ENCODE results near the gene PLPPR3.

Gene PLPPR3

DNA sequence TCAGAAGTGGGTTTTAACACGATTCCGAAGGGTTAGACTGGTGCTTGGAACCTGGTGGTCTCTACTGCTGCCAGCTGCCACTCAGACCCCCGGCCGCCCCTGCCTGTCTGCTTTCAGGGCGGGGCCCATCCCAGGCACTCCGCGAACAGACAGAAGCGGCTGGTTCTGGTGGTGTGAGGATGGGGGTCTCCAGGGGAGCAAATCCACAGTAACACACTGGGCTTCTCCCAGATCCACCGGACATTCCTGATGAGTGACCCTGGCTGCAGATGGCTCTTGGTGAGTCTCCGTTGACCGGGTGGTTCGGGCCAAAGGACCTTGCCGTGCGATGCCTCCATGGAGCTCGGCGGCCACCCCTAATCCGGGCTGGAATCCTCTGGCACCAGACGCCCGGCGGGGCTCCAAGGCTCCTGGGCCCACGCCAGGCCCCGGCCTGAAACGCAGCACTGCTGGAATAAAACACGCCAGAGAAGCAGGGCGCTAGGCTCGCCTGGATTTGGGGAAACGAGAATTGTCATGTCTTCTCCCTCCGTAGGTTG is 26.6 kb downstream of the PLPPR3 start:
- TF ChIP-seq MYC (IDR thresholded peaks at IDR 0.05; ENCODE audit: low read depth, low read length), result no peak
- TF ChIP-seq, protein P1, sequence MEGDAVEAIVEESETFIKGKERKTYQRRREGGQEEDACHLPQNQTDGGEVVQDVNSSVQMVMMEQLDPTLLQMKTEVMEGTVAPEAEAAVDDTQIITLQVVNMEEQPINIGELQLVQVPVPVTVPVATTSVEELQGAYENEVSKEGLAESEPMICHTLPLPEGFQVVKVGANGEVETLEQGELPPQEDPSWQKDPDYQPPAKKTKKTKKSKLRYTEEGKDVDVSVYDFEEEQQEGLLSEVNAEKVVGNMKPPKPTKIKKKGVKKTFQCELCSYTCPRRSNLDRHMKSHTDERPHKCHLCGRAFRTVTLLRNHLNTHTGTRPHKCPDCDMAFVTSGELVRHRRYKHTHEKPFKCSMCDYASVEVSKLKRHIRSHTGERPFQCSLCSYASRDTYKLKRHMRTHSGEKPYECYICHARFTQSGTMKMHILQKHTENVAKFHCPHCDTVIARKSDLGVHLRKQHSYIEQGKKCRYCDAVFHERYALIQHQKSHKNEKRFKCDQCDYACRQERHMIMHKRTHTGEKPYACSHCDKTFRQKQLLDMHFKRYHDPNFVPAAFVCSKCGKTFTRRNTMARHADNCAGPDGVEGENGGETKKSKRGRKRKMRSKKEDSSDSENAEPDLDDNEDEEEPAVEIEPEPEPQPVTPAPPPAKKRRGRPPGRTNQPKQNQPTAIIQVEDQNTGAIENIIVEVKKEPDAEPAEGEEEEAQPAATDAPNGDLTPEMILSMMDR (IDR thresholded peaks at IDR 0.05; ENCODE audit: low read depth, low read length), result no peak
- no peak for DNase-seq (ENCODE audit: low read depth)
- no peak overlapping the region for H3K4me3 ChIP-seq (ENCODE audit: low read depth, low read length)

DNA sequence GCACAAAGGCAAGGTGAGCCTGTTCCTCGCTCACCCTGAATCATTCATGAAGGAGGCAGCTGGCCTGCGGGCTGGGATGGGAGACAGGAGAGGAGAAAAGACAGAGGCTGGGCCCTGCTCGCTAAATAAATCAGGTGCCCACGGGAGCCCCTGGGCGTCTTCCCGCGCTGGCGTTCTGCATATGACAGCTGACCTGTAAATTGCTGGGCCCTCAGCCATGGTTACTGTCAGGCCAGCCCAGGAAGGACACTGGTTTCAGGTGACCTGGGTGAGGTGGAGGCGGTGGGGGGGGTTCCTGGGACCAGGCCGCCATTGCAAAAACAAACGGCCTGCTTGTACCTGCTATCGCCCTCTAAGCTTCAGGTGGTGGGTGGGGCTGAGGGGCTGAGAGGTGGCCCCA is 27.9 kb downstream of the PLPPR3 start:
- no peak overlapping the region for H3K4me3 ChIP-seq (ENCODE audit: low read depth, low read length)
- TF ChIP-seq, protein P2, sequence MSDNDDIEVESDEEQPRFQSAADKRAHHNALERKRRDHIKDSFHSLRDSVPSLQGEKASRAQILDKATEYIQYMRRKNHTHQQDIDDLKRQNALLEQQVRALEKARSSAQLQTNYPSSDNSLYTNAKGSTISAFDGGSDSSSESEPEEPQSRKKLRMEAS (IDR thresholded peaks at IDR 0.05; ENCODE audit: low read depth, low read length), result no peak
- TF ChIP-seq, protein P1 (IDR thresholded peaks at IDR 0.05; ENCODE audit: low read depth, low read length), result no peak
- no peak for TF ChIP-seq POLR2A (IDR thresholded peaks at IDR 0.05; ENCODE audit: extremely low read depth, insufficient read length)
- TF ChIP-seq MYC (IDR thresholded peaks at IDR 0.05; ENCODE audit: low read depth, low read length), result no peak
- no peak for DNase-seq (ENCODE audit: low read depth)

DNA sequence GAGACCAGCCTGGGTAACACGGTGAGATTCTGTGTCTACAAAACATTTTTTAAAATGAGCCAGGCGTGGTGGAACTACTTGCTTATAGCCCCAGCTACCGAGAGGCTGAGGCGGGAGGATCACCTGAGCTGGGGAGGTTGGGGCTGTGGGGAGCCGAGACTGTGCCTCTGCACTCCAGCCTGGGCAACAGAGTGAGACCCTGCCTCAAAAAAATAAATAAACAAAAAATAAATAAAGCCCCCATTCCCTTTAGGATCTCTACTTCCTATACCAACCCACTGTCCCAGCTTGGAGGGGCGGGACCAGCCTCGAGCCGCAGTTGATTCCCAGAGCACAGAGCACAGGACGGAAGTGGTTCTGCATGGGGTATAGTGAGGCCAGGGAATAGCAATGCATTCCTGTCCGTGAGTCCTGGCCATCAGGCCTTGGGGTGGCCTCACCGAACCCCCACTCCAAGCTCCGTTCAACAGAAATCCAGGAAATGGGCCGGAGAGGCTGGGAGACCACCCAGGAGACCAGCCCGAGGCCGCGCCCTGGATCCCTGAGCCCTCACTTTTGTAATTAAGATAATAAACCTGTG is 29.4 kb downstream of the PLPPR3 start:
- H3K4me3 ChIP-seq (ENCODE audit: low read depth, low read length), result no peak overlapping the region
- DNase-seq (ENCODE audit: low read depth), result peak; percentile 6

DNA sequence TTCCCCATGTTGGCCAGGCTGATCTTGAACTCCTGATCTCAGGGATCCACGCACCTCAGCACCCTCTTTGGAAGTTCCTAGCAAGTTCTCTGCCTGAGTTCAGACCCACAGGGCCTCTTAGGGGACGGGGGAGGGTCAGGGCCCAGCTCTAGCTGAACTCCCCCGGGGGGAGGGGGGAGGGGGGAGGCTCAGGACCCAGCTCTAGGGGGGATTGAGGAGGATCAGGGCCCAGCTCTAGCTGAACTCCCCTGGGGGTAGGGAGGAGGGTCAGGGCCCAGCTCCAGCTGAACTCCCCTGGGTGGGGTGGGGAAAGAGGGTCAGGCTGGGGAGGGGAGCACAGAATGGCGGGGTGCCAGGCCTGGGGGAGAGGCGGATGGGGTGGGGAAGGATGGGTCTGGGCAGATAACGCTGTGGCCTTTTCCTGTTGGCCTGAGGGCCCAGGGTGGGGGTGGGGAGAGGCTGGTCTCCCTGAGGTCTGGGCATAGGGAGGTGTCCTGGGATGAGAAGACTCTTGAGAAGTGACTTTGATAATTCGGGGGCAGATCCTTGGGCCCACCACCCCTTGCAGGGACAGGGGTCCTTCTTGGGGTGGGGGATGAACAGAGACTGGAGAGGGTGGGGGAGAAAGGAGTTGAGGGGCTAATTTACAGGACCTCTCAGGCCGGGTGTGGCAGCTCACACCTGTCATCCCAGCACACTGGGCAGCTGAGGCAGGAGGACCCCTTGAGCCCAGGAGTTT is 30.0 kb downstream of the PLPPR3 start:
- TF ChIP-seq, protein P2 (IDR thresholded peaks at IDR 0.05; ENCODE audit: low read depth, low read length), result no peak
- TF ChIP-seq, protein P1 (IDR thresholded peaks at IDR 0.05; ENCODE audit: low read depth, low read length), result no peak
- no peak for TF ChIP-seq MYC (IDR thresholded peaks at IDR 0.05; ENCODE audit: low read depth, low read length)
- no peak for TF ChIP-seq POLR2A (IDR thresholded peaks at IDR 0.05; ENCODE audit: extremely low read depth, insufficient read length)
- DNase-seq (ENCODE audit: low read depth), result peak; percentile 77
- H3K4me3 ChIP-seq (ENCODE audit: low read depth, low read length), result no peak overlapping the region

More for the DNA sequence above, 29.4 kb downstream of the PLPPR3 start:
- TF ChIP-seq, protein P2 (IDR thresholded peaks at IDR 0.05; ENCODE audit: low read depth, low read length), result no peak
- TF ChIP-seq, protein P1 (IDR thresholded peaks at IDR 0.05; ENCODE audit: low read depth, low read length), result no peak
- TF ChIP-seq POLR2A (IDR thresholded peaks at IDR 0.05; ENCODE audit: extremely low read depth, insufficient read length), result no peak
- TF ChIP-seq MYC (IDR thresholded peaks at IDR 0.05; ENCODE audit: low read depth, low read length), result no peak

DNA sequence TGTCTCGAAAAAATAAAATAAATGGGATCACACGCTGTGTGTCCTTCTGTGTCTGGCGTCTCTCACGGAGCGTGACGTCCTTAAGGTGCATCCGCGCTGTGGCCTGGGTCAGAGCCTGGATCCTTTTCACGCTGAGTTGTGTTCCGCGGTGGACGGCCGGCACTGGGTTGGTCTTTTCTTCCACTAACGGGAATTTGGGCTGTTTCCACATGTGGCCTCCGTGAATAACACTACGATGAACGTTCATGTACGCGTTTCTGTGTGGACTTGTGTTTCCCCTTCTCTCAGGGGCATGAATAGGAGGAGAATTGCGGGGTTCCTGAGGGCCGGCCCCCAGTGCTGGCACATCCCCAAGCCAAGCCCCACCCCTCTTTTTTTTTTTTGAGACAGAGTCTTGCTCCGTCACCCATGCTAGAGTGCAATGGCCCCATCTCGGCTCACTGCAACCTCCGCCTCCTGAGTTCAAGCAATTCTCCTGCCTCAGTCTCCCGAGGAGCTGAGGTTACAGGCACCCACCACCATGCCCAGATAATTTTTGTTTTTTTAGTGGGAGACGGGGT is 30.7 kb downstream of the PLPPR3 start:
- TF ChIP-seq POLR2A (IDR thresholded peaks at IDR 0.05; ENCODE audit: extremely low read depth, insufficient read length), result no peak
- TF ChIP-seq, protein P1 (IDR thresholded peaks at IDR 0.05; ENCODE audit: low read depth, low read length), result no peak
- TF ChIP-seq MYC (IDR thresholded peaks at IDR 0.05; ENCODE audit: low read depth, low read length), result no peak
- TF ChIP-seq, protein P2 (IDR thresholded peaks at IDR 0.05; ENCODE audit: low read depth, low read length), result no peak
- no peak overlapping the region for H3K4me3 ChIP-seq (ENCODE audit: low read depth, low read length)
- DNase-seq (ENCODE audit: low read depth), result no peak
